HCT116 (cell line): ENCODE measurements around the gene PDSS2. TPM values are rescaled to one million over a fixed set of nuclear protein-coding genes. Genes with fewer than 3 reads are reported as not detected.

Experiments
- ATAC-seq: fragments of 200-7000 bp; cut with Tn5 transposase; 2 replicates; pipeline ENCODE4 v1.9.1; 2020; ENCODE audit warnings: mild to moderate bottlenecking, moderate library complexity
- BruUV-seq: library from RNA; stranded (reverse); fragments of 400-500 nt; replicated peaks from 2 replicates; lab custom pipeline; 2021; lab: Mats Ljungman, UMichigan
- CTCF ChIA-PET: fragments of 300-600 bp; sonication (Branson Sonifier 250); formaldehyde crosslinking; loops from one replicate; lab custom pipeline; 2021; ENCODE audit warnings: antibody characterized with exemption; lab: Charles Lee
- POLR2A ChIA-PET: fragments of 300-600, 350-600 bp; sonication (Branson Sonifier 250); formaldehyde crosslinking; loops from one replicate; lab custom pipeline; 2021; ENCODE audit warnings: antibody characterized with exemption; lab: Charles Lee
- RAD21 ChIA-PET, 2 experiments: fragments of 300-600 bp; sonication (Branson Sonifier 250); formaldehyde crosslinking; loops; one replicate each; lab custom pipeline; 2023; ENCODE audit warnings: low total read pairs in 2 of 2; ENCODE audit not compliant: uncharacterized antibody in 2 of 2, unreplicated experiment in 2 of 2, low non-redundant PET in 1 of 2; lab: Charles Lee
- DNase-seq: peaks from one replicate; pipeline ENCODE4 v3.0.0-alpha.2; 2010; ENCODE audit warnings: low read depth, low spot score
- H2AFZ ChIP-seq: fragments of 200-600 bp; shearing (Covaris generic), sonication (generic); 2 replicates; pipeline ENCODE4 v1.6.1; 2017; ENCODE audit warnings: low read depth, mixed run types, mixed read lengths, antibody characterized with exemption, low read length; ENCODE audit not compliant: poor library complexity, severe bottlenecking
- H3K27ac ChIP-seq: 2 replicates; pipeline ENCODE4 v1.5.1; 2012; ENCODE audit warnings: low read depth, low read length
- H3K27me3 ChIP-seq: fragments of 200-600 bp; sonication (generic); 2 replicates; pipeline ENCODE4 v1.6.1; 2016; ENCODE audit warnings: mixed run types, low read length, mixed read lengths; ENCODE audit not compliant: insufficient read depth
- H3K36me3 ChIP-seq, 2 experiments: fragments of 200-500 bp in 1 of 2; fragments of 200-600 bp in 1 of 2; sonication (Bioruptor generic) in 1 of 2; sonication (generic) in 1 of 2; 2 replicates each; pipeline versions ENCODE4 v1.5.1 to v1.6.1; 2014 to 2016; ENCODE audit warnings: low read length in 2 of 2, inconsistent platforms in 1 of 2, mixed read lengths in 1 of 2, mixed run types in 1 of 2; ENCODE audit not compliant: insufficient read depth in 2 of 2, control insufficient read depth in 1 of 2
- H3K4me1 ChIP-seq, 2 experiments: fragments of 200-600 bp in 1 of 2; sonication (generic) in 1 of 2; 2 replicates each; pipeline versions ENCODE4 v1.5.1 to v1.6.1; 2012 to 2017; ENCODE audit warnings: low read length in 2 of 2, inconsistent platforms in 1 of 2, mild to moderate bottlenecking in 1 of 2, mixed read lengths in 1 of 2, mixed run types in 1 of 2, moderate library complexity in 1 of 2; ENCODE audit not compliant: insufficient read depth in 2 of 2, control insufficient read depth in 1 of 2
- H3K4me2 ChIP-seq: fragments of 200-600 bp; sonication (generic); 2 replicates; pipeline ENCODE4 v1.6.1; 2017; ENCODE audit warnings: mixed run types, low read length, mixed read lengths
- H3K4me3 ChIP-seq, 2 experiments: fragments of 200-600 bp in 1 of 2; sonication (generic) in 1 of 2; replicated peaks in 1 of 2; 2 replicates each; pipeline ENCODE4 v1.5.1; 2011 to 2016; ENCODE audit warnings: low read length in 2 of 2, control low read depth in 1 of 2, low read depth in 1 of 2, mild to moderate bottlenecking in 1 of 2, mixed read lengths in 1 of 2, mixed run types in 1 of 2
- H3K79me2 ChIP-seq: fragments of 200-600 bp; sonication (generic); 2 replicates; pipeline ENCODE4 v1.6.1; 2017; ENCODE audit warnings: mild to moderate bottlenecking, mixed run types, low read length, moderate library complexity, mixed read lengths; ENCODE audit not compliant: insufficient read depth
- H3K9ac ChIP-seq: fragments of 200-600 bp; sonication (generic); 2 replicates; pipeline ENCODE4 v1.6.1; 2016; ENCODE audit warnings: low read length, mixed read lengths
- H3K9me2 ChIP-seq: fragments of 200-600 bp; sonication (generic), shearing (Covaris generic); 2 replicates; pipeline ENCODE4 v1.6.1; 2017; ENCODE audit warnings: mixed run types, mild to moderate bottlenecking, moderate library complexity; ENCODE audit not compliant: insufficient read depth
- H3K9me3 ChIP-seq, 2 experiments: fragments of 200-500 bp in 1 of 2; fragments of 200-600 bp in 1 of 2; sonication (Bioruptor generic) in 1 of 2; sonication (generic) in 1 of 2; 2 replicates each; pipeline ENCODE4 v1.6.1; 2014 to 2017; ENCODE audit warnings: low read length in 2 of 2, mixed read lengths in 2 of 2, inconsistent platforms in 1 of 2, low read depth in 1 of 2, mild to moderate bottlenecking in 1 of 2, mixed run types in 1 of 2, moderate library complexity in 1 of 2; ENCODE audit not compliant: control insufficient read depth in 1 of 2, insufficient read depth in 1 of 2
- H4K20me1 ChIP-seq: fragments of 200-600 bp; sonication (generic), shearing (Covaris generic); 2 replicates; pipeline ENCODE4 v1.6.1; 2017; ENCODE audit warnings: mixed run types, mild to moderate bottlenecking, moderate library complexity; ENCODE audit not compliant: insufficient read depth
- CEBPB ChIP-seq: IDR thresholded peaks from 2 replicates; pipeline ENCODE4 v1.6.1; 2012; ENCODE audit warnings: low read depth
- FOSL1 ChIP-seq: IDR thresholded peaks from 2 replicates; pipeline ENCODE4 v1.6.1; 2012; ENCODE audit warnings: low read depth
- POLR2AphosphoS5 ChIP-seq: IDR thresholded peaks from 2 replicates; pipeline ENCODE4 v1.6.1; 2011; ENCODE audit warnings: mild to moderate bottlenecking, low read depth, low read length, moderate library complexity
- RAD21 ChIP-seq: IDR thresholded peaks from 2 replicates; pipeline ENCODE4 v1.6.1; 2012; ENCODE audit warnings: low read depth, mild to moderate bottlenecking
- SRF ChIP-seq: IDR thresholded peaks from 2 replicates; pipeline ENCODE4 v1.6.1; 2012; ENCODE audit warnings: low read depth
- TCF7L2 ChIP-seq: IDR thresholded peaks from 2 replicates; pipeline ENCODE4 v1.7.0; 2011; ENCODE audit warnings: borderline replicate concordance, inconsistent platforms; ENCODE audit not compliant: insufficient read depth, insufficient read length; ENCODE audit errors: extremely low read depth
- YY1 ChIP-seq: IDR thresholded peaks from 2 replicates; pipeline ENCODE4 v1.6.1; 2011; ENCODE audit warnings: low read length, low read depth, moderate library complexity, mild to moderate bottlenecking; ENCODE audit not compliant: insufficient replicate concordance; ENCODE audit errors: extremely low read depth
- ZNF274 ChIP-seq: fragments of 200-500 bp; sonication (Bioruptor generic); IDR thresholded peaks from 2 replicates; pipeline ENCODE4 v1.6.1; 2014; ENCODE audit warnings: mild to moderate bottlenecking, low read depth, low read length, inconsistent platforms
- intact Hi-C: fragments of 100-400 bp; cut with micrococcal nuclease; formaldehyde crosslinking; loops from 2 replicates; pipeline ENCODE4 v1.10.0; 2022
- total RNA-seq: library from RNA; stranded (reverse); gene quantifications from one replicate; pipeline ENCODE4 v1.2.1, GENCODE V29; 2021; ENCODE audit not compliant: unreplicated experiment
- TF ChIP-seq, protein P1 (sequence below): IDR thresholded peaks from 2 replicates; pipeline ENCODE4 v1.6.1; 2011; ENCODE audit warnings: mild to moderate bottlenecking, low read length, moderate library complexity; ENCODE audit not compliant: insufficient replicate concordance; ENCODE audit errors: extremely low read depth
- TF ChIP-seq, protein P2 (sequence below): IDR thresholded peaks from 2 replicates; pipeline ENCODE4 v1.6.1; 2012; ENCODE audit warnings: low read depth
- TF ChIP-seq, protein P3 (sequence below): IDR thresholded peaks from 2 replicates; pipeline ENCODE4 v1.6.1; 2012

Gene PDSS2
- total RNA-seq, 1 experiment from 2014 or later: 12.2 TPM

DNA sequence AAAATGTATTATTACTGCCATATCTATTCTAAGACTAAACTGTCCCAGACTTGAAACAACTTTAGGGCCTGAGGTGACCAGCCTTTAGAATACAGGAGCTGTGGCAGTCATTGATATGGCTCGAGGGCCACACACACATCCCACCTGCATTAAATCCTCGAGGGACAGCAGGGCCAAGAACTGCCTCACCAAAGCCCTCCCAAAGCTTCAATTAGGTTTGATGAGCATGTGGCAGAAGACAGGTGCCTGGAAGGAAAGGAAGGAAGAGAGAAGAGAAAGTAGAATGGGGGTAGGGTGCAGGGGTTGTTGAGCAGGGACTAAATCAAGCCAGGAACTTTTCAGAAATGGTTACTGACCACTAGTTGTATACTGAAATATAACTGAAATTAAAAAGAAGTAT is 115.0 kb downstream of the PDSS2 start:
- no TSS peak for BruUV-seq
- Histone ChIP-seq H3K79me2 (no peaks in the 10 kb centered on the region), H3K9ac (no peak overlapping the region), H2AFZ (no peak overlapping the region), H3K9me3 (no peaks in the 10 kb centered on the region), H3K27me3 (no peaks in the 10 kb centered on the region), H3K27ac (no peak overlapping the region), H3K36me3 (no peaks in the 10 kb centered on the region), H3K4me1 (no peaks in the 10 kb centered on the region), H3K4me3 (no peak overlapping the region), H4K20me1 (no peaks in the 10 kb centered on the region), H3K9me2 (no peaks in the 10 kb centered on the region), H3K4me2 (no peak overlapping the region)
- ChIA-PET RAD21 (no interaction called here), CTCF (no interaction called here), POLR2A (no interaction called here)
- intact Hi-C loops: no loop called here
- DNase-seq (no peak), ATAC-seq (no peak)
- no peak for TF ChIP-seq TCF7L2
- no peak for TF ChIP-seq POLR2AphosphoS5
- TF ChIP-seq YY1: no peak
- TF ChIP-seq SRF: no peak
- TF ChIP-seq, protein P1, sequence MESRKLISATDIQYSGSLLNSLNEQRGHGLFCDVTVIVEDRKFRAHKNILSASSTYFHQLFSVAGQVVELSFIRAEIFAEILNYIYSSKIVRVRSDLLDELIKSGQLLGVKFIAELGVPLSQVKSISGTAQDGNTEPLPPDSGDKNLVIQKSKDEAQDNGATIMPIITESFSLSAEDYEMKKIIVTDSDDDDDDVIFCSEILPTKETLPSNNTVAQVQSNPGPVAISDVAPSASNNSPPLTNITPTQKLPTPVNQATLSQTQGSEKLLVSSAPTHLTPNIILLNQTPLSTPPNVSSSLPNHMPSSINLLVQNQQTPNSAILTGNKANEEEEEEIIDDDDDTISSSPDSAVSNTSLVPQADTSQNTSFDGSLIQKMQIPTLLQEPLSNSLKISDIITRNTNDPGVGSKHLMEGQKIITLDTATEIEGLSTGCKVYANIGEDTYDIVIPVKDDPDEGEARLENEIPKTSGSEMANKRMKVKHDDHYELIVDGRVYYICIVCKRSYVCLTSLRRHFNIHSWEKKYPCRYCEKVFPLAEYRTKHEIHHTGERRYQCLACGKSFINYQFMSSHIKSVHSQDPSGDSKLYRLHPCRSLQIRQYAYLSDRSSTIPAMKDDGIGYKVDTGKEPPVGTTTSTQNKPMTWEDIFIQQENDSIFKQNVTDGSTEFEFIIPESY: no peak
- TF ChIP-seq RAD21: no peak
- no peak for TF ChIP-seq FOSL1
- TF ChIP-seq CEBPB: no peak
- TF ChIP-seq, protein P2, sequence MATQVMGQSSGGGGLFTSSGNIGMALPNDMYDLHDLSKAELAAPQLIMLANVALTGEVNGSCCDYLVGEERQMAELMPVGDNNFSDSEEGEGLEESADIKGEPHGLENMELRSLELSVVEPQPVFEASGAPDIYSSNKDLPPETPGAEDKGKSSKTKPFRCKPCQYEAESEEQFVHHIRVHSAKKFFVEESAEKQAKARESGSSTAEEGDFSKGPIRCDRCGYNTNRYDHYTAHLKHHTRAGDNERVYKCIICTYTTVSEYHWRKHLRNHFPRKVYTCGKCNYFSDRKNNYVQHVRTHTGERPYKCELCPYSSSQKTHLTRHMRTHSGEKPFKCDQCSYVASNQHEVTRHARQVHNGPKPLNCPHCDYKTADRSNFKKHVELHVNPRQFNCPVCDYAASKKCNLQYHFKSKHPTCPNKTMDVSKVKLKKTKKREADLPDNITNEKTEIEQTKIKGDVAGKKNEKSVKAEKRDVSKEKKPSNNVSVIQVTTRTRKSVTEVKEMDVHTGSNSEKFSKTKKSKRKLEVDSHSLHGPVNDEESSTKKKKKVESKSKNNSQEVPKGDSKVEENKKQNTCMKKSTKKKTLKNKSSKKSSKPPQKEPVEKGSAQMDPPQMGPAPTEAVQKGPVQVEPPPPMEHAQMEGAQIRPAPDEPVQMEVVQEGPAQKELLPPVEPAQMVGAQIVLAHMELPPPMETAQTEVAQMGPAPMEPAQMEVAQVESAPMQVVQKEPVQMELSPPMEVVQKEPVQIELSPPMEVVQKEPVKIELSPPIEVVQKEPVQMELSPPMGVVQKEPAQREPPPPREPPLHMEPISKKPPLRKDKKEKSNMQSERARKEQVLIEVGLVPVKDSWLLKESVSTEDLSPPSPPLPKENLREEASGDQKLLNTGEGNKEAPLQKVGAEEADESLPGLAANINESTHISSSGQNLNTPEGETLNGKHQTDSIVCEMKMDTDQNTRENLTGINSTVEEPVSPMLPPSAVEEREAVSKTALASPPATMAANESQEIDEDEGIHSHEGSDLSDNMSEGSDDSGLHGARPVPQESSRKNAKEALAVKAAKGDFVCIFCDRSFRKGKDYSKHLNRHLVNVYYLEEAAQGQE: no peak
- no peak for TF ChIP-seq ZNF274
- TF ChIP-seq, protein P3, sequence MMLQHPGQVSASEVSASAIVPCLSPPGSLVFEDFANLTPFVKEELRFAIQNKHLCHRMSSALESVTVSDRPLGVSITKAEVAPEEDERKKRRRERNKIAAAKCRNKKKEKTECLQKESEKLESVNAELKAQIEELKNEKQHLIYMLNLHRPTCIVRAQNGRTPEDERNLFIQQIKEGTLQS: no peak
